ENCODE data around the gene KAZN. TPM values are rescaled to one million over a fixed set of nuclear protein-coding genes. Genes with fewer than 3 reads are reported as not detected.

Gene KAZN
- total RNA-seq, 1 experiment from 2014 or later, result 7.0 TPM

- DNase-seq (ENCODE audit: low read depth), result peak; percentile 21
- in situ Hi-C loops (cut with HindIII; ENCODE audit: low pct_unique_long_range_greater_than_20kb, low sequenced_read_pairs), result no loop called here
These were observed 212.3 kb downstream of the KAZN start for GRCh38 chr1:14810595-14811361.

- in situ Hi-C loops (cut with HindIII; ENCODE audit: low pct_unique_long_range_greater_than_20kb, low sequenced_read_pairs), result no loop called here
- DNase-seq (ENCODE audit: low read depth), result no peak
These were observed 213.1 kb downstream of the KAZN start for GRCh38 chr1:14811573-14811972.

- in situ Hi-C loops (cut with HindIII; ENCODE audit: low pct_unique_long_range_greater_than_20kb, low sequenced_read_pairs), result no loop called here
- no peak for DNase-seq (ENCODE audit: low read depth)
These were observed 213.7 kb downstream of the KAZN start for GRCh38 chr1:14812189-14812588.

- in situ Hi-C loops (cut with HindIII; ENCODE audit: low pct_unique_long_range_greater_than_20kb, low sequenced_read_pairs), result no loop called here
- peak; percentile 28 for DNase-seq (ENCODE audit: low read depth)
These were observed 216.8 kb downstream of the KAZN start for GRCh38 chr1:14815175-14815877.

GRCh38 chr1:14817223-14818170 is 219.0 kb downstream of the KAZN start:
- in situ Hi-C loops (cut with HindIII; ENCODE audit: low pct_unique_long_range_greater_than_20kb, low sequenced_read_pairs), result no loop called here
- DNase-seq (ENCODE audit: low read depth), result no peak

- in situ Hi-C loops (cut with HindIII; ENCODE audit: low pct_unique_long_range_greater_than_20kb, low sequenced_read_pairs), result no loop called here
These were observed 222.0 kb downstream of the KAZN start for GRCh38 chr1:14820295-14821085.

GRCh38 chr1:14822493-14822892 is 224.0 kb downstream of the KAZN start:
- no peak for DNase-seq (ENCODE audit: low read depth)
- in situ Hi-C loops (cut with HindIII; ENCODE audit: low pct_unique_long_range_greater_than_20kb, low sequenced_read_pairs), result no loop called here

More at GRCh38 chr1:14820295-14821085, 222.0 kb downstream of the KAZN start:
- DNase-seq (ENCODE audit: low read depth), result no peak

- in situ Hi-C loops (cut with HindIII; ENCODE audit: low pct_unique_long_range_greater_than_20kb, low sequenced_read_pairs), result no loop called here
- no peak for DNase-seq (ENCODE audit: low read depth)
These were observed 224.5 kb downstream of the KAZN start for GRCh38 chr1:14822996-14823395.

- no peak for DNase-seq (ENCODE audit: low read depth)
- in situ Hi-C loops (cut with HindIII; ENCODE audit: low pct_unique_long_range_greater_than_20kb, low sequenced_read_pairs), result no loop called here
These were observed 225.9 kb downstream of the KAZN start for GRCh38 chr1:14824314-14824915.

- in situ Hi-C loops (cut with HindIII; ENCODE audit: low pct_unique_long_range_greater_than_20kb, low sequenced_read_pairs), result no loop called here
- DNase-seq (ENCODE audit: low read depth), result no peak
These were observed 226.9 kb downstream of the KAZN start for GRCh38 chr1:14825396-14825795.

GRCh38 chr1:14826172-14826636 is 227.7 kb downstream of the KAZN start:
- in situ Hi-C loops (cut with HindIII; ENCODE audit: low pct_unique_long_range_greater_than_20kb, low sequenced_read_pairs), result no loop called here
- peak; percentile 25 for DNase-seq (ENCODE audit: low read depth)

GRCh38 chr1:14826731-14827326 is 228.3 kb downstream of the KAZN start:
- DNase-seq (ENCODE audit: low read depth), result no peak
- in situ Hi-C loops (cut with HindIII; ENCODE audit: low pct_unique_long_range_greater_than_20kb, low sequenced_read_pairs), result no loop called here

GRCh38 chr1:14827870-14828269 is 229.4 kb downstream of the KAZN start:
- DNase-seq (ENCODE audit: low read depth), result no peak
- in situ Hi-C loops (cut with HindIII; ENCODE audit: low pct_unique_long_range_greater_than_20kb, low sequenced_read_pairs), result no loop called here

- in situ Hi-C loops (cut with HindIII; ENCODE audit: low pct_unique_long_range_greater_than_20kb, low sequenced_read_pairs), result no loop called here
- no peak for DNase-seq (ENCODE audit: low read depth)
These were observed 230.2 kb downstream of the KAZN start for GRCh38 chr1:14828665-14829064.

- DNase-seq (ENCODE audit: low read depth), result no peak
- in situ Hi-C loops (cut with HindIII; ENCODE audit: low pct_unique_long_range_greater_than_20kb, low sequenced_read_pairs), result no loop called here
These were observed 237.2 kb downstream of the KAZN start for GRCh38 chr1:14835725-14836124.

GRCh38 chr1:14836426-14837140 is 238.1 kb downstream of the KAZN start:
- DNase-seq (ENCODE audit: low read depth), result no peak
- in situ Hi-C loops (cut with HindIII; ENCODE audit: low pct_unique_long_range_greater_than_20kb, low sequenced_read_pairs), result no loop called here

GRCh38 chr1:14840374-14840773 is 241.9 kb downstream of the KAZN start:
- in situ Hi-C loops (cut with HindIII; ENCODE audit: low pct_unique_long_range_greater_than_20kb, low sequenced_read_pairs), result no loop called here
- no peak for DNase-seq (ENCODE audit: low read depth)
